Upper lobe of left lung (tissue), 4 donors: ENCODE data around the gene UNC119.

Source experiments
- EP300 ChIP-seq, 4 donors: sonication (generic); formaldehyde crosslinking; IDR thresholded peaks; one replicate each; pipeline ENCODE4 v1.5.1; 2017; ENCODE audit warnings: antibody characterized with exemption in 4 of 4, control low read depth in 2 of 4
- POLR2A ChIP-seq, 4 donors: fragments of 450-650 bp; IDR thresholded peaks; one replicate each; pipeline ENCODE4 v1.5.1; 2016 to 2017; ENCODE audit warnings: antibody characterized with exemption in 4 of 4, mild to moderate bottlenecking in 2 of 4
- POLR2AphosphoS5 ChIP-seq, 2 donors: sonication (generic); formaldehyde crosslinking; IDR thresholded peaks; one replicate each; pipeline ENCODE4 v1.5.1; 2017; ENCODE audit warnings: antibody characterized with exemption in 2 of 2
- TF ChIP-seq, protein P1 (sequence below), 6 experiments: fragments of 450-650 bp in 4 of 6; fragments of 200-600 bp in 2 of 6; sonication (generic) in 2 of 6; IDR thresholded peaks; one replicate each; pipeline ENCODE4 v1.5.1; 2016 to 2019; ENCODE audit warnings: antibody characterized with exemption in 6 of 6

DNA sequence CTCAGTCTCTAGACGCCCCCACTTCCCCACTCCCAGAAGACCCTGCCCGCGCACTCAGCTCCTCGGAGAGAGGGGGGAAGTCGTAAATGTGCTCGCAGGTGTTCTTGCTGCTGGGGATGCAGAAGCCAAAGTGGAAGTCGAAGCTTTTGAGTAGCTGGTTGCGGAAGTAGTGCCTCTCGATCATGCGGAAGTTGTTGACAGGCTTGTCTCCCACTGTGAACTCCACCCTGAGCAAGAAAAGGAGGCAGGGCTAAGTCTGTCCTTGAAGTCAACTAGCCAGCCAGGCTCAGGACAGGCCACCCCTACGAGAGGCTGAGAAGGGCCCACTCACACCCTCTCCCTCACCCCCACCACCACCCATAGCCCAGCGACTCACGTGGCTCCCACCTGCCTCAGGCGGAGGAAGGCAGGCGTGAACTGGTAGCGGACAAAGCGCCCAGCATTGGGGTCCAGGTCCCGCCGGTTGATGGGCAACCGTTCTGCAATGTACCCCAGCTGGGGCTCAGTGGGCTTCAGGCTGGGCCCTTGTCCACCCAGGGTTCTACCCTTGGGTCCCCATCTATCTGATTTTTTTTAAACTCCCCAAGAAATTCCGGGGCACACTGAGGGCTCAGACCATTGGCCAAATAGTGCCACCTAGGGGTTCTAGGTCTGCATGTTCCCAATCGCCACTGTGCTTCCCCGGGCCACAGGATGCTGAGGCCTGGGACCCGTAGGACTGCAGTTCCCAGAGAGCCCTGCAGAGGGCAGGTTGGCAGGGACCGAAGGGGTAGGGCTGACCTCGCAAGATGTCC, 4.6 kb downstream of the UNC119 start:
- TF ChIP-seq, protein P1, sequence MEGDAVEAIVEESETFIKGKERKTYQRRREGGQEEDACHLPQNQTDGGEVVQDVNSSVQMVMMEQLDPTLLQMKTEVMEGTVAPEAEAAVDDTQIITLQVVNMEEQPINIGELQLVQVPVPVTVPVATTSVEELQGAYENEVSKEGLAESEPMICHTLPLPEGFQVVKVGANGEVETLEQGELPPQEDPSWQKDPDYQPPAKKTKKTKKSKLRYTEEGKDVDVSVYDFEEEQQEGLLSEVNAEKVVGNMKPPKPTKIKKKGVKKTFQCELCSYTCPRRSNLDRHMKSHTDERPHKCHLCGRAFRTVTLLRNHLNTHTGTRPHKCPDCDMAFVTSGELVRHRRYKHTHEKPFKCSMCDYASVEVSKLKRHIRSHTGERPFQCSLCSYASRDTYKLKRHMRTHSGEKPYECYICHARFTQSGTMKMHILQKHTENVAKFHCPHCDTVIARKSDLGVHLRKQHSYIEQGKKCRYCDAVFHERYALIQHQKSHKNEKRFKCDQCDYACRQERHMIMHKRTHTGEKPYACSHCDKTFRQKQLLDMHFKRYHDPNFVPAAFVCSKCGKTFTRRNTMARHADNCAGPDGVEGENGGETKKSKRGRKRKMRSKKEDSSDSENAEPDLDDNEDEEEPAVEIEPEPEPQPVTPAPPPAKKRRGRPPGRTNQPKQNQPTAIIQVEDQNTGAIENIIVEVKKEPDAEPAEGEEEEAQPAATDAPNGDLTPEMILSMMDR (IDR thresholded peaks at IDR 0.05): peak; percentile 87 to 98 (median 90)
- TF ChIP-seq POLR2AphosphoS5 (IDR thresholded peaks at IDR 0.05) (no peak), EP300 (IDR thresholded peaks at IDR 0.05) (no peak), POLR2A (IDR thresholded peaks at IDR 0.05) (no peak)
